CD4-positive, alpha-beta T cell treated with Interleukin-4 for 4 hours (primary cell): Measurements from ENCODE around the gene RBM39.
"Not testable (repeated sequence)": the region's sequence is repeated elsewhere in the genome, so short reads cannot be mapped to it uniquely, and the experiment has no call there.

Experiments used
- DNase-seq: peaks from one replicate; pipeline ENCODE4 v3.0.0-alpha.2; 2020

RBM39 gene

DNA sequence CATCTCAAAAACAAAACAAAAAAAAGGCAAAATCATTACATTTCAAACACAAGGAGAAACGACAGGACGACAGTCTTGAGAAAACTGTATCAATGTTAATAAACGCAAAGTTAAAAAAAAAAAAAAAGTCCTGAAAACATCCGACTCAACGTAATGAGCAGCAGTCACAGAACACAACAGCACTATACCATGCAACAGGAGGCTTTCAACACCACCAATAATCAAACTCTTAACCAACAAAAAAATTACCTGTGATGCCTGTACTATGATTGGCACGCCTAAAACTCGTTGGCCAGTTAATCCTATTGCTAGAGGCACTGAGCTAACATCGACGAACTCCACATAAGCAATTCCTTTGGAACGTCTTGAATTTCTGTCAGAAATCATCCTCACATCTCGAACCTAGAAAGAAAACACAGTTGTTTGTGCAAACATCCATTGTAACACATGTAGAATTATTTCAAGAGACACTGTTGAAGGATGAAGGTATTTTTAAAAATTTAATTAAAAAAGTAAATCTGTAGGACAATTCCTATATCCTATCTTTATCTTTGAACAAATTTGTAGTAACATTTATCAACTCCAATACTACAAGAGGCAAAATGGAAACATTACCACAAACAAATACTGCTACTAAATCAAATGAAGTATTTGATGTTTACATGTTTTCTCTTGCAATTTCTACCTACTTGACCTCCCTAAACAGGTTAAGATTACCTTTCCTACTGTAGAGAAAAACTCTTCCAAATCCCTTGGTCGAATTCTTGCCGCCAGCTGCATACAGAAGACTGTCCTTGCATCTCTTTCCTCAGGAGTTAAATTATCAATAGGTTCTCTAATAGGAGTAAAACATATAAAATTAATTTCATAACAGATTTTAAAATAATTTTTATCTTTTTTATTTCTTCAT is 17.5 kb downstream of the RBM39 start:
- no peak for DNase-seq

- not testable (repeated sequence) for DNase-seq
Observed at GRCh38 chr20:35723652-35724320, 18.3 kb downstream of the RBM39 start.

DNA sequence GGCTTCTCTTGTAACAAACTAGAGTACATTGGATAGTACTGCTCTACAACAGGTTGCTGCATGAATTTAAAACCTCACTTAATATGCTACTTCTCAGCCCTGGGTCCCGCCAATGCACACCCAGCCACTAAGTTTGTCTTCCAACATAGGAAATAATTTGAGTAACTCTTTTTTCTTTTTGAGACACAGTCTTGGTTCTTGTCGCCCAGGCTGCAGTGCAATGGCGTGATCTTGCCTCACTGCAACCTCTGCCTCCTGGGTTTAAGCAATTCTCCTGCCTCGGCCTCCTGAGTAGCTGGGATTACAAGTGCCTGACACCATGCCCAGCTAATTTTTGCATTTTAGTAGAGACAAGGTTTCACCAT is 18.8 kb downstream of the RBM39 start:
- not testable (repeated sequence) for DNase-seq

DNA sequence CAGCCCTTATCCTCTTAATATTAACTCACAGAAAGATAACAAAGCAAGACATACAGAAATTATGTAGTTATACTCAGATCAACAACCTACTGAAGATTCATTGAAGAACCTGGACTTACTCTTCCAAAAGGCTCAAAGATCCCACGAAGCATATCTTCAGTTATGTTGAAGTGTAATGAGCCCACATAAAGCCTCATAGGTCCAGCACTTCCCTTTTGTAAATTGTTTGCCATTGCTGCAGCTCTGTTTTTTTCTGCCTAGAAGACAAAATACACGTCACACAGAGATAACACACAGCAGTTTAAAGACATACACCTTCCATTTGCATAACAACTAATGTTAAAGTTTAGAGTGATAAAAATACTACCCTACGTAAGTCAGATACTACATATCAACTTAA is 20.4 kb downstream of the RBM39 start:
- no peak for DNase-seq

DNA sequence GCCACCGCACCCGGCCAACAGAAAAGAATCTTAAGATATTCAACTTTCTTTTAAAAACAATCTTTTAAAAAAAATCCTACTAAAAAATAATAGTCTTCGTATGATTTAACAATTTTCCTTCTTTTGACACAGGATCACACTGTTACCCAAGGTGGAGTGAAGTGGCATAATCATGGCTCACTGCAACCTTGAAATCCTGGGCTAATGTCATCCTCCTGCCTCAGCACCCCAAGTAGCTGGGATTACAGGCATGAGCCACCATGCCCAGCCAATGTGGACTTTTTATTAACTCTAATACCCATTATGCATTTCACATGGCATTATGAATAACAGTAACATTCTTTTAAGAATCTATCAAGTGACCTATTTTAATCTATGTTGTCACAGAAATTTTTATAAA is 20.8 kb downstream of the RBM39 start:
- no peak for DNase-seq

DNA sequence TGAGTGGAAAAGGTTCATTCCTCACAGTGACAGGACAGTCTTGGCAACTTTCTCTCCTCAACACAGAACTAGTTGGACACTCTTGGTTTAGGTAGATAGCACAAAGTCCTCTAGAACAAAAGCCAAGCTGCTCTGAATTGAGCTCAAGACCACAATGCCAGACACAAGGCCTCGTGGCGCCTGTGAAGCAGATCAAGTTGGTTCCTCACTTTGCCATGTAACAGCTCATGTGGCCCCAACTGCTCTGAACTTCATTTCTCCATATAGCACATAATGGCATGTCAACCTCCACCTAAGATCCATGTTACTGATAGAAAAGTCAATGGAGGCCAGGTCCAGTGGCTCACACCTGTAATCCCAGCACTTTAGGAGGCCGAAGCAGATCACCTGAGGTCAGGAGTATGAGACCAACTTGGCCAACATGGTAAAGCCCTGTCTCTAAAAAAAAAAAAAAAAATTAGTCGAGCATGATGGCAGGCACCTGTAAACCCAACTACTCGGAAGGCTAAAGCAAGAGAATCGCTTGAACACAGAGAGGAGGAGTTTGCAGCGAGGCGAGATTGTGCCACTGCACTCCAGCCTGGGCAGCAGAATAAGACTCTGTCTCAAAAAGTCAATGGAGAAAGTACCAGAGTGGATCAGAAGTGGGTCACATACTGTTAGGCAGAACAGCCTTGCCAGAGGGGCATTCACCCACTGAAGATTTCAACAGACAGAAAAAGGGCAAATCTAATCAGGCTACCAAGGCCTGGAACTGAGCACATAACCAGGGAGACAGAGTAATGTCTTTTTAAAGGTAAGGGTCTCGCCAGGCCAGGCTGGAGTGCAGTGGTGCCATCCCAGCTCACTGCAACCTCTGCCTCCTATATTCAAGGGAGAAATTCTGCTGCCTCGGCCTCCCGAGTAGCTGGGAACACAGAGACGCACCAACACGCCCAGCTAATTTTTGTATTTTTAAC is 21.6 kb downstream of the RBM39 start:
- DNase-seq: no peak

GRCh38 chr20:35719717-35720116 is 22.3 kb downstream of the RBM39 start:
- no peak for DNase-seq

DNA sequence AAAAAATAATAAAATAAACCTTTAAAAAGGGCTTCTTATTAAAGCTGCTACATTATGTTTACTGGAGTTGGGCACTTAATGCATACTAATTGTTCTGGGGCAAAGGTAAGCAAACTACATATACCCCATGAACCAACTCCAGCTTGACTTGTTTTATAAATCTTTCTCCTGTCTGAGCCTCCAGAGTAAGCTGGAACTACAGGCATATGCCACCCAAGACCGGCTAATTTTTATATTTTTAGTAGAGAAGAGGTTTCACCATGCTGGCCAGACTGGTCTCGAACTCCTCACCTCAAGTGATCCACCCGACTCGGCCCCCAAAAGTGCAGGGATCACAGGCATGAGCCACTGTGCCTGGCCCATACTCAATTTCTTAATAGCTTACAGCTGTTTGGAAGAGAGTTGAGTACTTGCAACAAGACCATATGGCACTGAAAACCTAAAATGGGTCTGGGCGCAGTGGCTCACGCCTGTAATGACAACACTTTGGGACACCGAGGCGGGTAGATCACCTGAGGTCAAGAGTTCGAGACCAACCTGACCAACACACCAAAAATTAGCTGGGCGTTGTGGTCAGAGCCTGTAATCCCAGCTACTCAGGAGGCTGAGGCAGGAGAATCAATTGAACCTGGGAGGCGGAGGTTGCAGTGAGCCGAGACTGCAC is 23.0 kb downstream of the RBM39 start:
- DNase-seq: no peak

DNA sequence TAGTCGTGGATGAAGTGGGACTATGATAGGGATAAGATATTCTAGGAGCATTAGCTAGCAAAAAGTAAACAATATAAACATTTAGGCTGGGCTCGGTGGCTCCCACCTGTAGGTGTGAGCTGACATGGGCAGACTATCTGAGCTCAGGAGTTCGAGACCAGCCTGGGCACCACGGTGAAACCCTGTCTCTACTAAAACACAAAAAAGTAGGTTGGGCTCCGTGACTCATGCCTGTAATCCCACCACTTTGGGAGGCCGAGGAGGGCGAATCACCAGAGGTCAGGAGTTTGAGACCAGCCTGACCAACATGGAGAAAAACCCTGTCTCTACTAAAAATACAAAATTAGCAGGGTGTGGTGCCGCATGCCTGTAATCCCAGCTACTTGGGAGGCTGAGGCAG is 23.7 kb downstream of the RBM39 start:
- not testable (repeated sequence) for DNase-seq

- DNase-seq: no peak
Observed at GRCh38 chr20:35716330-35716729, 25.7 kb downstream of the RBM39 start.

- no peak for DNase-seq
Observed at GRCh38 chr20:35715652-35716051, 26.4 kb downstream of the RBM39 start.

DNA sequence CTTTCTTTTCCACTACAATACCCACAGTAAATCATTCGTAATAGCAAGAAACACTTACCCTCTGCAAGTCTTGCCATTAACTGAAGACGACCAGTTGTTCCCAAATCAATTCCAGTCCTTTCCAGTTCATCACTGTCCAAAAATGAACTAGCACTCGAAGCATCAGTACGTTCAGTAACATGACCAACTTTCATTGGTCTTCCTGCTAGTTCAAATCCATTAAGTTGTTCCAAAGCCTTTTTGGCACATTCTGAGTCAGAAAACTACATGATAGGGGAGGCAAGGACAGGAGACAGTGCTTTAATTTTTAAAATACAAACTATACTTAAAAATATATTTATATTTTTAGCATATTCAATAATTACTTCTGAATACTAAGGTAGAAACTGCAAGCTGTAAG is 27.9 kb downstream of the RBM39 start:
- DNase-seq: no peak

- DNase-seq: not testable (repeated sequence)
Observed at GRCh38 chr20:35713120-35713519, 28.9 kb downstream of the RBM39 start.

DNA sequence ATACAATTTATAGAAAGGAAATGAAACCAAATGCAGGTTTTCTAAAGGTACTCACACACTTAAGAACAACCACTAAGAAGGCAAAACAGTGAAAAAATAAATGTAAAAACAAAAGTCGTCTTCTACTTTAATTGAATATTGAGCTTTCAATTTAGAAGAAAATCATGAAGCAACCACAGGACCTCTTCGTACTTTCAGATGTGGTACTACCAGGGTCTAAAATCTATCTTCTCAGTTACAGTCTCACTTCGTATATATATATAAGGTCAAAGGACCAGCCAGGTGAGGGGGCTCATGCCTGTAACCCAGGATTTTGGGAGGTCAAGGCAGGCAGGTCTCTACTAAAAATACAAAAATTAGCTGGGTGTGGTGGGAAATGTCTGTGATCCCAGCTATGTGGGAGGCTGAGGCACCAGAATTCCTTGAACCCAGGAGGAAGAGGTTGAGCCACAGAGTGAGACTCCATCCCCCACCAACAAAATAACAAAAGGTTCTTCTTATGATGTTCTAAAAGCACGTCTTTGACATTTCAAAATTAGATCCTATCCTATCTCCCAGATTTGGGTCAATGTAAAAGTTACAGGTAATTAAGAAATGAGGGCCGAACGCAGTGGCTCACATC is 30.4 kb downstream of the RBM39 start:
- DNase-seq: no peak

DNA sequence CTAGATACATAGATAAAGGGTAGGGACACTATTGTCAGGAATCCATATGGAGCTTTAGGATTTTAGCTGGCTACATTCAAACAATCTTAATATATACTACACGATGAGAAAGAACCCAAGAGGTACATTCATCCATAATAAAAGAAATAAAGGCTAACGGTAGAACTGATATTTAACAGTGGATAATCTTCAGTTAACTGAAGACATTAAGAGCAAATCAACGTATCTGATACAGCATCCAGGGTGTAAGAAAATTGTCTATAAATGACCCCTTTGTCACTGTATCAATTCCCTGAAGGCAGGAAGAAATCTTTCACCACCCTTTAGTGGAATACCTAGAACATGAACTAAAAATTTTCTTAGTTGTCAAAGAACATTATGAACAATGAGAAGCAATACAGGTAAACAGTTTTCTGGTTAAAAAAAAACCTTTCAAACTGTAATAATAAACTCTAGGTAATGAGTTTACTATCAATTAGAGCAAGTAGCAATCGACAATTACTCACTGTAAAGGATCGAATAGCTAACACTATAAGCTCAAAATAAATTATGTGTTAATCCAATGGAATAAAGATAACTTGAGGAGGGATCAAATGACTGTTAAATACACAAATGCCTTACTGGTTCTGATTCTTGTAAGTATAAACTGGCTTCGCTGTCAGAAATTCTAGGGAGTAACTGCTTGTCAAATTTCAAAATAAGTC is 31.0 kb downstream of the RBM39 start:
- DNase-seq: no peak

- DNase-seq: no peak
Observed at GRCh38 chr20:35710039-35710438, 32.0 kb downstream of the RBM39 start.

DNA sequence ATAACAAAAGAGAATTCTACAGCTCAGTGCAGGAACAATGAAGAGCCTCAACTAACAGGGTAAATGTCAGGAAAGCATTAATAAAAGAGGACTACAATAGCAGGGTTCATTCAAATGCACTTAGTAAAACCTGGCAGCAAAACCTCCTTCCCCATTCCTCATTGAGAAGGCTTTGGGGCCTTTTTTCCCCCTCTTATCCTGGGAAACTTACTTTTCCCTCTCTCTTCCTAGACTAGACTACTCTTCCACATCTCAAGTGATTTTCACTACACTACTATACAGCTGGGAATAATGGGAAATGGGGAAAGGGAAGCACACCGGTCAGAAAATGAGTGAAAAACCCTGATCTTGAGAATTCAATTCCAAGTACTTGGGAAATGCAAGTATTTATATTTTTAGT is 32.8 kb downstream of the RBM39 start:
- DNase-seq: no peak

- DNase-seq: no peak
Observed at GRCh38 chr20:35708502-35708901, 33.6 kb downstream of the RBM39 start.

DNA sequence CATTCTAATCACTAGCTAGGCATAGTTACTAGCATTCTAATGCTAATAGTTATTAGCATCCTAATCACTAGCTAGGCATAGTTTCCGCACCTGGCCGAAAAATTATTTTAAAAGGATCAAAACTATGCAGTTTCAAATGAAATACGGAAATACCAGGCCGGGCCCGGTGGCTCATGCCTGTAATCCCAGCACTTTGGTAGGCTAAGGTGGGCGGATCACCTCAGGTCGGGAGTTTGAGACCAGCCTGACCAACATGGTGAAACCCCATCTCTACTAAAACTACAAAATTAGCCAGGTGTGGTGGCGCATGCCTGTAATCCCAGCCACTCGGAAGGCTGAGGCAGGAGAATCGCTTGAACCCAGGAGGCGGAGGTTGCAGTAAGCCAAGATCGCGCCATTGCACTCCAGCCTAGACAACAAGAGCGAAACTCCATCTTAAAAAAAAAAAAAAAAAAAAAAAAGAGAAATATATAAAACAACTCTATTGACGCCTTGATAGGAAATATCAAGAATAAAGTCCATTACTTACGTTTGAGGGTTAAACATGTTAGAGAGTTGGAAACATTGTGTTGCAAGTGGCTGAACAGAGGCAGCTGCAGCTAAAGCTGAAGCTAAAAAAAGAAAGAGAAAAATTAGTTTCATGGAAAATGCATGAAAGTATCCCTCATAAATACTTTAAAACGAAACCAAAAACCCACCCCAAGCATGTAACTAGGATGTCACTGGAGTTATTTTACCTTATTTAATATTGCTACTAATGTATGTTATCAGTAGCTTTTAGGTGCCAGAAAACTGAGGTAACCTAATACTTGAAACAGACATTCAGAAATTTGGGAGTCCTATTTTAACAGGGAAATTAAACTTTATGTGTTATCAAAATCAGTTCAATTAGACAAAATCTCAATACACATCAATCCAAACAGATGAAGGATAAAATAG is 35.2 kb downstream of the RBM39 start:
- DNase-seq: not testable (repeated sequence)

DNA sequence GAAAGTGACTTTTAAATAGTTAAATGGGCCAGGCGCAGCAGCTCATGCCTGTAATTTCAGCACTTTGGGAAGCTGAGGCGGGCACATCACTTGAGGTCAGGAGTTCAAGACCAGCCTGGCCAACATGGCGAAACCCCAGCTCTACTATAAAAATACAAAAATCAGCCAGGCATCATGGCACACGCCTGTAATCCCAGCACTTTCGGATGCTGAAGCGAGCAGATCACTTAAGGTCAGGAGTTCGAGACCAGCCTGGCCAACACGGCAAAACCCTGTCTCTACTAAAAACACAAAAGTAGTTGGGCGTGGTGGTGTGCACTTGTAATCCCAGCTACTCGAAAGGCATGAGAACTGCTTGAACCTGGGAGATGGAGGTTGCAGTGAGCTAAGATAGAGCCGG is 36.2 kb downstream of the RBM39 start:
- DNase-seq: not testable (repeated sequence)
